Bronchial epithelial cell (primary cell): ENCODE data around the gene RIGI. TPM values are rescaled to one million over a fixed set of nuclear protein-coding genes. Genes with fewer than 3 reads are reported as not detected.
"Not testable (repeated sequence)": the region's sequence is repeated elsewhere in the genome, so short reads cannot be mapped to it uniquely, and the experiment has no call there.

Source experiments
- DNase-seq: peaks from one replicate; pipeline ENCODE4 v3.0.0-alpha.2; 2010; ENCODE audit warnings: low read depth
- FAIRE-seq: peaks from 2 replicates; lab custom pipeline; 2011; peaks lifted over from hg19 to GRCh38; lab: Jason Lieb, UNC
- H3K27me3 ChIP-seq: 2 replicates; pipeline ENCODE4 v1.5.1; 2011; ENCODE audit warnings: low read length; ENCODE audit not compliant: control insufficient read depth, insufficient read depth
- H3K36me3 ChIP-seq: 2 replicates; pipeline ENCODE4 v1.5.1; 2011; ENCODE audit warnings: low read length; ENCODE audit not compliant: control insufficient read depth, insufficient read depth
- H3K4me3 ChIP-seq: 2 replicates; pipeline ENCODE4 v1.5.1; 2011; ENCODE audit warnings: mild to moderate bottlenecking, low read depth, low read length, control low read depth
- total RNA-seq: library from RNA; depleted of rRNA; stranded (reverse); fragments of >200 nt; gene quantifications from 2 replicates; pipeline ENCODE4 v1.2.1, GENCODE V29; 2014
- TF ChIP-seq, protein P1 (sequence below): IDR thresholded peaks from 2 replicates; pipeline ENCODE4 v1.5.1; 2011; ENCODE audit warnings: mild to moderate bottlenecking, moderate library complexity, low read length, control low read depth, inconsistent platforms; ENCODE audit not compliant: insufficient read depth, severe bottlenecking

RIGI gene
- total RNA-seq, 1 donor from 2014 or later, result 2.9 TPM

DNA sequence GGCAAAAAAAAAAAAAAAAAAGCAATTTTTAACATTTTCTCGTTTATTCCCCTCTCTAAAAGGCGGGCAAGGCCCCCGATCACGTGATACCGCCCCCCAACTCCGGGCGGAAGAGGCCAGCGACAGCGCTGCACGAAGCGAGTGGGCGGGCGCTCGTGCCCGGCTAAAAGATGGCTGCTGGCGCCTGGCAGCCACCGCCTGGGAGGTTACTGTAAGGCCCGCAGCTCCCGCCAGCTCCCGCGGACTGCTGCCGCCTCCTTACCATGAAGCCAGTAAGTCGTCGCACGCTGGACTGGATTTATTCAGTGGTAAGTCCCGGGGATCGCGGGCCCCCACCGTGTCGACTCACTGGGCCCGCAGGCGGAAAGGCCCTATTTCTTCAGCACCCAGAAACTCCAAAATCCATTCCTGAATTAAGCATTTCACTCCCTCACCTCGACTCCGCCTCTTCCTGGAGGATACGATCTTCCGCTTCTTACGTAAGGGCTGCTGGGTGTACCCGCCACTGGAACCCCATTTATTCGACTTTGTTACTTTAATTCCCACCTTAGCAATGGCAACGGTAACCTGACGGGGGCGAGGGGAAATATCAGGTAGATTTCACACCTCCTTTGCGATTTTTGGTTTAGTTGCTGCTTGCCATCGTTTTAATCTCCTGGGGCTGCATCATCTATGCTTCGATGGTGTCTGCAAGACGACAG lies 26.3 kb upstream of the RIGI start, which contains the start of the genes SMIM27 and TOPORS:
Gene SMIM27, plus strand, starts transcription at position 156 of the 701 bp plus-strand sequence. Its CDS starts 108 bp downstream, at position 264.
Gene TOPORS, minus strand, starts transcription at position 415 of the 701 bp plus-strand sequence. Its CDS starts 150 bp downstream, at position 265.
- Histone ChIP-seq H3K4me3 (peak within 1 kb of the TSS; percentile 63), H3K36me3 (no peaks in the 10 kb centered on the region), H3K27me3 (no peaks in the 10 kb centered on the region)
- DNase-seq, result peak; percentile 85
- TF ChIP-seq, protein P1, sequence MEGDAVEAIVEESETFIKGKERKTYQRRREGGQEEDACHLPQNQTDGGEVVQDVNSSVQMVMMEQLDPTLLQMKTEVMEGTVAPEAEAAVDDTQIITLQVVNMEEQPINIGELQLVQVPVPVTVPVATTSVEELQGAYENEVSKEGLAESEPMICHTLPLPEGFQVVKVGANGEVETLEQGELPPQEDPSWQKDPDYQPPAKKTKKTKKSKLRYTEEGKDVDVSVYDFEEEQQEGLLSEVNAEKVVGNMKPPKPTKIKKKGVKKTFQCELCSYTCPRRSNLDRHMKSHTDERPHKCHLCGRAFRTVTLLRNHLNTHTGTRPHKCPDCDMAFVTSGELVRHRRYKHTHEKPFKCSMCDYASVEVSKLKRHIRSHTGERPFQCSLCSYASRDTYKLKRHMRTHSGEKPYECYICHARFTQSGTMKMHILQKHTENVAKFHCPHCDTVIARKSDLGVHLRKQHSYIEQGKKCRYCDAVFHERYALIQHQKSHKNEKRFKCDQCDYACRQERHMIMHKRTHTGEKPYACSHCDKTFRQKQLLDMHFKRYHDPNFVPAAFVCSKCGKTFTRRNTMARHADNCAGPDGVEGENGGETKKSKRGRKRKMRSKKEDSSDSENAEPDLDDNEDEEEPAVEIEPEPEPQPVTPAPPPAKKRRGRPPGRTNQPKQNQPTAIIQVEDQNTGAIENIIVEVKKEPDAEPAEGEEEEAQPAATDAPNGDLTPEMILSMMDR, result no peak
- FAIRE-seq, result no peak

DNA sequence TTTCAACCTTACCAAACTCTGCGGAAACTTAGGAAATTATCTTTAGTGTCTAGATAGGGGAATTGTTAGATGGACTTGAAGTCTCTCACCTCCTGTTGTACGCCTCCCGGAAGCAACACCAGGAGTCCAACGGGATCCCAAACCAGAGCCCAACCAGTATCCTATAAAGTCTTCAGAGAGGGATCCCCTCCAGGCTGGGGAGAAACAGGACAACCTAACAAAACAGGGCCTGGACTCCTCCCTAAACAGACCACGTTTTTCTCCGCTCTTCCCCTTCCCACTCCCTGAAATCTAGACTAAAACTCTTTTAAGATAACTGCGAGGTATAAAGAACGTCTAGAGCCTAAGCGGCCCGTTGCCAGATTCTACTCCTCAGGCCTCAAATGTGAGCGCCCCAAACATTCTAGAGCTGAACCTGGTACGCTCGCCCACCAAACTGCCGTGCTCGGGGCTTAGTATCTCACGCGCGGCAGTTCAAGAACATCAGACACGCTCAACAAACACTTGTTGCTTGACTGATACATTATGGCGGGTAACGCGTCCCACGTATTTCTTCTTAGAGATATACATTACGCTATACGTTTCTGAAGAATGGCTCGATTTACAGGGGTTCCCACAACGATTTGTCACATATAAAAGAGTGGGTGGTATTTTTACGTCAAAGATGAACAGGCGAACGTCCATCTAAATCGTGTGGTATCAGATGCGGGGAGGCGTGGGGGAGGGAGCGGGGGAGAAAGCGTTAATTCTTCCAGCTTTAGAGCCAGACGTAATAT lies 25.5 kb upstream of the RIGI start:
- TF ChIP-seq, protein P1, result no peak
- Histone ChIP-seq H3K36me3 (no peaks in the 10 kb centered on the region), H3K27me3 (no peaks in the 10 kb centered on the region), H3K4me3 (peak overlapping the region; percentile 63)
- no peak for FAIRE-seq
- peak; percentile 42 for DNase-seq

DNA sequence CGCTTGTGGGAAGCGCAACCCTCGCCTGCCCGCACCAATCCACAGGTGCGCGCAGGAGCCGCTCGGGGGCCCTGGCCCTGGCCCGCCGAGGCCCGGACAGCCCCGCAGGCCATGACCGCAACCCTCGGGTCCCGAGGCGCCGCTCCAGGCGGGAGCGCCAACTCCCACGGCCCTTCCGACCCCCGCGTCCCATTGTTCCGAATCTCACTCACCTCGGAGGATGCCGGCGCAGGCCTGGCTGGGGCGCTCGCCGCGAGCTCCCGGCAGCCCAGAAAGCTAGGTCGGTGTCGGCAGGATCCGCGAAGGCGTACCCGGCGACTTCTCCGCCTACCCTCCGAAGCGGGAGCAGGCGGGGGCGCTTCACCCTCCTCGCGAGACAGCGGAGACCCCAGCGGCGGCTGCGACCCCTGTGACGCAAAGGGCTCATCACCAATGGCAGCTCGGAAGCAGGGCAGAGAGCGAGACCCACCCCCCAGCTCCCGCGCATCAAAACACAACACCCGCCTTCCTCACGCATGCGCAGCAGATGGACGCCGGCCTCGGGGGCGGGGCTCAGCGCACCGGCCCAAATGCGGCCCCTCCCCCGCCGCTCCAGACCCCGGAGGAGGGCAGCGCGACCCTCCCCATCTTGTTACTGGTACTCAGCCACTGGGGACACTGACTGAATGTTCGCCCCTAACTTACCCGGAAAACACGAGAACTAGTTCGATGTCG lies 24.7 kb upstream of the RIGI start:
- no peak for FAIRE-seq
- Histone ChIP-seq H3K27me3 (no peaks in the 10 kb centered on the region), H3K36me3 (no peaks in the 10 kb centered on the region), H3K4me3 (peak overlapping the region; percentile 63)
- peak; percentile 63 for DNase-seq
- TF ChIP-seq, protein P1, result no peak

DNA sequence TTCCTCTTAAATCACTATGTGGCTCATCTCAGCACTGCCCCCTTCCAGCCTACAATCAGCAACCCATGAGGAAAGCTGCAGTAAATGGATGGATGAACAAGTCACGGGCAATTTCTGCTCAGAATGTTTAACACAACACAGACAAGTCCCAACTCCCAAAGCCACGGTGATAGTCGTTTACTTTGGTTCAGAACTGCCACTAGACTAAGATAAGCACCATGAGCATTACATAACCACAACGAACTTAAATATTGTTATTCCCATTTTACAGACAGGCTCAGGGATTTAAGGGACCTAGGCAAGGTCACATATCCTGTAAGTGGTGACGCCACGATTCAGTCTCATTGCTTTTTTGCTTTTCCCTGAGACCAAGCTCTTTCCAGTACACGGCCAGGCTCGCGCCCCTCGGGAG lies 24.2 kb upstream of the RIGI start:
- Histone ChIP-seq H3K36me3 (no peaks in the 10 kb centered on the region), H3K4me3 (peak overlapping the region; percentile 63), H3K27me3 (no peaks in the 10 kb centered on the region)
- TF ChIP-seq, protein P1, result no peak
- no peak for FAIRE-seq
- peak; percentile 30 for DNase-seq

DNA sequence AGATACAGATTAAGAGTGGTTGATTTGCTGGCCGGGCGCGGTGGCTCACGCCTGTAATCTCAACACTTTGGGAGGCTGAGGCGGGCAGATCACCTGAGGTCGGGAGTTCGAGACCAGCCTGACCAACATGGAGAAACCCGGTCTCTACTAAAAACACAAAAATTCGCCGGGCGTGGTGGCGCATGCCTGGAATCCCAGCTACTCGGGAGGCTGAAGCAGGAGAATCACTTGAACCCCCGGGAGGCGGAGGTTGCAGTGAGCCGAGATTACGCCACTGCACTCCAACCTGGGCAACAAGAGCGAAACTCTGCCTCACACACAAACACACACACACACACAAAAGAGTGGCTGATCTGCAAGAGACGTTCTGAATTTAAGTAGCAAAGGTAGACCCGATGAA lies 22.2 kb upstream of the RIGI start:
- H3K4me3 ChIP-seq, H3K36me3 ChIP-seq, DNase-seq, H3K27me3 ChIP-seq, FAIRE-seq: not testable (repeated sequence)
